Activated T-cell treated with anti-CD3 and anti-CD28 coated beads, Interleukin-2, amount 50 U/mL, for 24 hours (primary cell): Measurements from ENCODE around the gene DOK3.

ENCODE experiments used
- DNase-seq: peaks from one replicate; pipeline ENCODE4 v3.0.0-alpha.2; 2020
- H3K27ac Mint-ChIP-seq: 2 replicates; pipeline ENCODE4 v1.8.0; 2020; ENCODE audit warnings: mild to moderate bottlenecking, mixed read lengths
- H3K27me3 Mint-ChIP-seq: 2 replicates; pipeline ENCODE4 v1.8.0; 2020; ENCODE audit warnings: mixed read lengths
- H3K36me3 Mint-ChIP-seq: 2 replicates; pipeline ENCODE4 v1.8.0; 2020; ENCODE audit warnings: low read depth, mixed read lengths
- H3K4me1 Mint-ChIP-seq: 2 replicates; pipeline ENCODE4 v1.8.0; 2020; ENCODE audit warnings: low read depth, mixed read lengths
- H3K4me3 Mint-ChIP-seq: 2 replicates; pipeline ENCODE4 v1.8.0; 2020; ENCODE audit warnings: mild to moderate bottlenecking, moderate library complexity, mixed read lengths
- H3K9me3 Mint-ChIP-seq: 2 replicates; pipeline ENCODE4 v1.8.0; 2020; ENCODE audit warnings: mixed read lengths

The DOK3 gene

DNA sequence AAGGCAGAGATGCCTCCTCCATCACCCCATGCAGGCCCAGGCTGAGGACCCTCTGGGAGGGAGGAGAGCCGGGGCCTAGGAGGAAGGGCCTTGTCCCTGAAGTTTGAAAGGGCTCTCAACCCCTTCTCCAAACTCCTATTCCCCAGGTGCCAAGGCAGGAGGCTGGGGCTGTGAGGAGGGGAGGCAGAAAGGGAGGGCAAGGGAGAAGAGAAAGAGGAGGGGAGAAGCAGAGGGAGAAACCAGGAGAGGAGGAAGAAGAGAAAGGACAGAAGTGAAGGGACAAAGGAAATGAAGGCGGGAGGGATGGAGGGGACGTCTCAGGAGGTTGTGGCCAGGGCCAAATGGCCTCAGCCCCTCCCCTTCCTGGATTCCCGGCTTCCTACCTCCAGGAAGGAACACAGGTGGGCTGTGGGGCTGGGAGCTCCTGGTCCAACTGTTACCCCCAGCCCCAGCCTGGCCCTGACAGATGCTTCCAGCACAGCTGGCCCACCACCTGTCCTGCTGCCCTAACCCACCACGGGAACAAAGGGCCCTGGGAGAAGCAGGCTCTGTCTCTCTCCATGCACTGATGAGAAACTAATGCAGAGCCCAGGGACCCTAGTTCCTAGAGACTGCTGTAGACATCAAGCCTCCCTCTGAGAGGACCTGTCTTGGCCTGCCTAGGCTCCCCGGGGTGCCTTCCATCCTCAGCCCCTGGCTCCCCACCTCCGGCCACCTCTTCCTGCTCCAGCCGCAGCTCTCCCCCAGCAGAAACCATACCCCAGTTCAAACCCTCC lies 39.7 kb downstream of the DOK3 start:
- H3K27me3 Mint-ChIP-seq = peaks cover 5% of the 10 kb centered on the region

GRCh38 chr5:177468685-177469628 lies 40.7 kb downstream of the DOK3 start:
- H3K4me3 Mint-ChIP-seq = no peak overlapping the region
- peaks cover 51% of the 10 kb centered on the region for H3K36me3 Mint-ChIP-seq
- H3K9me3 Mint-ChIP-seq = no peaks in the 10 kb centered on the region
- no peak for DNase-seq
- peaks cover 19% of the 10 kb centered on the region for H3K4me1 Mint-ChIP-seq
- peaks cover 2% of the 10 kb centered on the region for H3K27me3 Mint-ChIP-seq
- H3K27ac Mint-ChIP-seq = no peak overlapping the region

More for the DNA sequence above, 39.7 kb downstream of the DOK3 start:
- DNase-seq = no peak
- peaks cover 27% of the 10 kb centered on the region for H3K4me1 Mint-ChIP-seq
- peaks cover 51% of the 10 kb centered on the region for H3K36me3 Mint-ChIP-seq
- no peak overlapping the region for H3K27ac Mint-ChIP-seq
- H3K9me3 Mint-ChIP-seq = no peaks in the 10 kb centered on the region
- no peak overlapping the region for H3K4me3 Mint-ChIP-seq

- Mint-ChIP-seq H3K27me3 (no peaks in the 10 kb centered on the region), H3K9me3 (no peaks in the 10 kb centered on the region), H3K36me3 (peaks cover 54% of the 10 kb centered on the region), H3K4me3 (no peak overlapping the region), H3K4me1 (peaks cover 17% of the 10 kb centered on the region), H3K27ac (no peak overlapping the region)
- no peak for DNase-seq
Observed at GRCh38 chr5:177468329-177468684, 41.3 kb downstream of the DOK3 start.

GRCh38 chr5:177467436-177467835 lies 42.2 kb downstream of the DOK3 start:
- Mint-ChIP-seq H3K27ac (no peak overlapping the region), H3K36me3 (peaks cover 54% of the 10 kb centered on the region), H3K4me3 (no peak overlapping the region), H3K9me3 (no peaks in the 10 kb centered on the region), H3K4me1 (peaks cover 19% of the 10 kb centered on the region), H3K27me3 (no peaks in the 10 kb centered on the region)
- DNase-seq = no peak

DNA sequence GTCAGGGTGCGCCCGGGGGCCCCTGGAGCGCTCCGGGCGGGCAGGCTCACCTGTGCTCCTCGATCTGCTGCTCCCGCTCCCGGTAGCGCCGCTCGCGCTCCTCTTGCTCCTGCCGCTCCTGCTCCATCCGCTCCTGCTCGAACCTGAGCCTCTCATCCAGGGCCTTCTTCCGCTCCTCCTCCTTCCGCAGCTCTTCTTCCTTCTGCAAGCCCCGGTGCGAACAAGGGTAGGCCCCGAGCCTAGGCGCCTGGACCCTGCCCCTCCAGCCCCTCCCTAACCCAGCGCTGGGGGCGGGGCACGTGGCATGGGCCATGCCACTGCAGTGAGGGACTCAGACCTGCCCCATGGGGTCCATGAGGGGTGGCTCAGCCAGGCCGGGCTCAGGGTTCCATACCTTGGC lies 42.8 kb downstream of the DOK3 start:
- Mint-ChIP-seq H3K4me1 (peaks cover 20% of the 10 kb centered on the region), H3K4me3 (no peak overlapping the region), H3K27ac (no peak overlapping the region), H3K36me3 (peaks cover 50% of the 10 kb centered on the region), H3K27me3 (no peaks in the 10 kb centered on the region), H3K9me3 (no peaks in the 10 kb centered on the region)
- DNase-seq = no peak

DNA sequence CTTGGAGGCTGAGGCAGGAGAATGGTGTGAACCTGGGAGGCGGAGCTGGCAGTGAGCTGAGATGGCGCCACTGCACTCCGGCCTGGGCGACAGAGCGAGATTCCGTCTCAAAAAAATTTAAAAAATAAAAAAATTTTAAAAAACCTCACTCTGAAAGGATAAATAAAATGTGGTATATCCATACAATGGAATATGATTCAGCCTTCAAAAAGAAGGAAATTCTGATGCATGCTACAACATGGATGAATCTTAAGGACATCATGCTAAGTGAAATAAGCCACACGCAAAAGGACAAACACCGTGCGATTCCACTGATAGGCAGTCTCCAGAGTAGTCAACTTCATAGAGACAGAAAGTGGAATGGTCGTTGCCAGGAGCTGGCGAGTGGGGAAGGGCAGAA lies 44.6 kb downstream of the DOK3 start:
- Mint-ChIP-seq H3K27me3 (no peaks in the 10 kb centered on the region), H3K4me1 (peaks cover 7% of the 10 kb centered on the region), H3K36me3 (peaks cover 48% of the 10 kb centered on the region), H3K27ac (no peak overlapping the region), H3K9me3 (no peaks in the 10 kb centered on the region), H3K4me3 (no peak overlapping the region)
- DNase-seq = no peak

- Mint-ChIP-seq H3K4me1 (peaks cover 10% of the 10 kb centered on the region), H3K36me3 (peaks cover 38% of the 10 kb centered on the region), H3K9me3 (no peaks in the 10 kb centered on the region), H3K4me3 (no peak overlapping the region), H3K27me3 (no peaks in the 10 kb centered on the region), H3K27ac (peak overlapping the region; percentile 44)
- no peak for DNase-seq
Observed at GRCh38 chr5:177462021-177462670, 47.5 kb downstream of the DOK3 start.

GRCh38 chr5:177459819-177460628 lies 49.6 kb downstream of the DOK3 start:
- Mint-ChIP-seq H3K9me3 (no peaks in the 10 kb centered on the region), H3K27me3 (no peaks in the 10 kb centered on the region), H3K4me1 (peaks cover 16% of the 10 kb centered on the region), H3K27ac (peak overlapping the region; percentile 3), H3K36me3 (peaks cover 23% of the 10 kb centered on the region), H3K4me3 (no peak overlapping the region)
- DNase-seq = no peak

DNA sequence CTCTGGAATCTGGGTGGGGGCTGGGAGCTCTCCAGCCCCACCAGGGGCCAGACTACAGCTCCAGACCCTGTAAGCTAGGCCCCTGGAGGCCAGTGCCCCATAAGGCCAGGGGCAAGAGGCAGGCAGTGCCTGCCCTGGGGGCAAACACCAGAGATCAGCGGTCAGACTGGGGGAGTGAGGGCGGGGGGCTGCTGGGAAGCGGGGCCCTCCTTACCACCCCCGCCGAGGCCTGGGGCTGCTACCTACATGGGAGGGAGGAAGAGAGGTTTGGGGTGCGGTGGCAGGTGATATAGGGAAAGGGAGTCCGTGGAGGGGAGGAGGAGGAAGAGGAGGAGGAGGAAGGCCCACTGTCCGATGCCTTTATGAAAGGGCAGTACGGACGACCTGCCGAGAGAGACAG lies 50.3 kb downstream of the DOK3 start:
- no peaks in the 10 kb centered on the region for H3K9me3 Mint-ChIP-seq
- no peak for DNase-seq
- H3K4me3 Mint-ChIP-seq = no peak overlapping the region
- peaks cover 23% of the 10 kb centered on the region for H3K36me3 Mint-ChIP-seq
- H3K27ac Mint-ChIP-seq = peak overlapping the region; percentile 18
- no peaks in the 10 kb centered on the region for H3K27me3 Mint-ChIP-seq
- peaks cover 16% of the 10 kb centered on the region for H3K4me1 Mint-ChIP-seq

DNA sequence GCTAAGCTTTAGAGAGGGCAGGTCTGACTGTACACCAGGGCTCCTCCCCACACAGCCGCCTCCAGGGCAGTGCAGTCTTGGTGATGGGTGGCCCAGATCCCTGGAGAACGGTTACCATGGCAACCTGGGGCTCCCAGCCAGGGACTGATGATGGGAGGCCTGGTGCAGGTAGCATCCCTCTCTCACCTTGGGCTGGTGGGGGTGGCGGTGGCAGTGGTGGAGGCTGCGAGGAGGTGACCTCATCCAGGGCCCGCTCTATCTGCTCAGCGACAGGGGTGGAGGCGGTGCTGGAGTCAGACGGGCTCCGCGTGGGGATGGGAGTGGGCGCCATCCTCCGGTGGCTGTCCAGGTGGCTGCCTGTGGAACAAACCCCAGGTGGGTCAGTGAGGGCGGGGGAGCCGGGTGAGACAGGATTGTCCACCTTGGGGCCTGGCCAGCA lies 50.7 kb downstream of the DOK3 start:
- peak overlapping the region; percentile 18 for H3K27ac Mint-ChIP-seq
- no peaks in the 10 kb centered on the region for H3K9me3 Mint-ChIP-seq
- H3K27me3 Mint-ChIP-seq = no peaks in the 10 kb centered on the region
- H3K36me3 Mint-ChIP-seq = peaks cover 23% of the 10 kb centered on the region
- H3K4me3 Mint-ChIP-seq = no peak overlapping the region
- H3K4me1 Mint-ChIP-seq = peaks cover 18% of the 10 kb centered on the region
- DNase-seq = no peak

DNA sequence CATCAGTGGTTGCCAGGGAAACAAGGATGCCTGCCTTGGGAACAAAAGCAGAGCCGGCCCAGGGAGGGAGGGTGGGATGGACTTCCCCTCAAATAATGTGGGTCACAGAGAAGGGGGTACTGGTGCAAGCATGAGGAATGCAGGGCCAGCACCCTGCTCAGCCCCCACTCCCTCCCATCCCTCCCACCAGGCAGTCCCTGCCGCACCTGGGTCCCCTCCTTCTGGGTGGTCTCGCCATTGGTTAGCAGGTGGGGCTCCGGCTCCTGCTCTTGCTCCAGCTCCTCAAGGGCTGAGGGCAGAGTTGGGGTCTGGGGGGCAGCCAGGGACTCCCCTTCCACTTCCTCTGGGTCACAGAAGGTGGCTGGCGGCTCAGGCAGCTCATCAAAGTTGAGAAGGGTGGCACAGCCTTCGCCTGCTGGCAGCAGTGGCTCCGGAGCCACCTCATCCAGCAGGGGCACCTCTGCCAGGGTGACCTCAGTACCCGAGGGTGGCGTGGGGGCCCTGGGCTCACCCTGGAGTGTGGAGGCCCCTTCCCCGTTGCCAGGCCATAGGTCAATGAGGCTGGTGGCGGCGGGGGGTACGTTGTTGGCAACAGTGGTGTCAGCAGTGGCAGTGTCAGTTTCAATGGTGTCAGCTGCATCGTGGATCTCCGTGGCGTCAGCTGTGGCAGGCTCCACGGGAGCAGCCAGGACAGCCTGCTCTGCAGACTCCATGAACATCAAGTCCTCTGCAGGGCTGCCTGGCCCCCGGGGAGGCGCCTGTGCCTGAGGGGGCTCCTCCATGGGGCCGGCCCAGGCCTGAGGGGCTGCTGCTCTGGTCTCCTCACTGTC lies 51.6 kb downstream of the DOK3 start:
- DNase-seq = peak; percentile 32
- Mint-ChIP-seq H3K4me3 (no peak overlapping the region), H3K9me3 (no peaks in the 10 kb centered on the region), H3K27me3 (no peaks in the 10 kb centered on the region), H3K36me3 (peaks cover 20% of the 10 kb centered on the region), H3K27ac (peak overlapping the region; percentile 69), H3K4me1 (peaks cover 26% of the 10 kb centered on the region)

- Mint-ChIP-seq H3K36me3 (peaks cover 20% of the 10 kb centered on the region), H3K27ac (peak overlapping the region; percentile 92), H3K9me3 (no peaks in the 10 kb centered on the region), H3K27me3 (no peaks in the 10 kb centered on the region), H3K4me1 (peaks cover 26% of the 10 kb centered on the region), H3K4me3 (peak overlapping the region; percentile 43)
- DNase-seq = peak; percentile 59
Observed at GRCh38 chr5:177456976-177457851, 52.4 kb downstream of the DOK3 start.
